NCI-H187 (cell line): Measurements from ENCODE around the gene SAMD4A.

Source experiments
- DNase-seq, 2 experiments: peaks; one replicate each; lab custom pipeline; 2025; lab: John Stamatoyannopoulos, UW

SAMD4A gene, protein sequence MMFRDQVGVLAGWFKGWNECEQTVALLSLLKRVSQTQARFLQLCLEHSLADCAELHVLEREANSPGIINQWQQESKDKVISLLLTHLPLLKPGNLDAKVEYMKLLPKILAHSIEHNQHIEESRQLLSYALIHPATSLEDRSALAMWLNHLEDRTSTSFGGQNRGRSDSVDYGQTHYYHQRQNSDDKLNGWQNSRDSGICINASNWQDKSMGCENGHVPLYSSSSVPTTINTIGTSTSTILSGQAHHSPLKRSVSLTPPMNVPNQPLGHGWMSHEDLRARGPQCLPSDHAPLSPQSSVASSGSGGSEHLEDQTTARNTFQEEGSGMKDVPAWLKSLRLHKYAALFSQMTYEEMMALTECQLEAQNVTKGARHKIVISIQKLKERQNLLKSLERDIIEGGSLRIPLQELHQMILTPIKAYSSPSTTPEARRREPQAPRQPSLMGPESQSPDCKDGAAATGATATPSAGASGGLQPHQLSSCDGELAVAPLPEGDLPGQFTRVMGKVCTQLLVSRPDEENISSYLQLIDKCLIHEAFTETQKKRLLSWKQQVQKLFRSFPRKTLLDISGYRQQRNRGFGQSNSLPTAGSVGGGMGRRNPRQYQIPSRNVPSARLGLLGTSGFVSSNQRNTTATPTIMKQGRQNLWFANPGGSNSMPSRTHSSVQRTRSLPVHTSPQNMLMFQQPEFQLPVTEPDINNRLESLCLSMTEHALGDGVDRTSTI

GRCh38 chr14:54566410-54567223, at the start of gene SAMD4A:
Gene SAMD4A, plus strand, starts transcription at chr14:54567128. Its CDS starts 789 bp downstream, at chr14:54567917.
- DNase-seq = peak in 1 of 2 experiments; percentile 28

DNA sequence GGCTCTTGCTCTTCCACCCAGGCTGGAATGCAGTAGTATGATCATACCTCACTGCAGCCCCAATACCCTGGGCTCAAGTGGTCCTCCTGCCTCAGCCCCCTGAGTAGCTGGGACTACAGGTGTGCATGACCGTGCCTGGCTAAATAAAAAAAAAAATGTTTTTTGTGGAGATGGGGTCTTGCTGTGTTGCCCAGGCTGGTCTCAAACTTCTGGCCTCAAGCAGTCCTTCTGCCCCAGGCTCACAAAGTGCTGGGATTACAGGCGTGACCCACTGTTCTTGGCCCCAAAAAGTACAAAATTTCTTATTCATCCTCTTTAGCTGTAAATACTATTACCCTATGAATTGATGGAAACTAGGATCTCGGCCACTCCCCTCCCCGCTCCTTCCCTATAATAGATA, 42.5 kb upstream of the SAMD4A start:
- DNase-seq = no peak

- DNase-seq = no peak
Measured at GRCh38 chr14:54528973-54529372, 38.0 kb upstream of the SAMD4A start.

DNA sequence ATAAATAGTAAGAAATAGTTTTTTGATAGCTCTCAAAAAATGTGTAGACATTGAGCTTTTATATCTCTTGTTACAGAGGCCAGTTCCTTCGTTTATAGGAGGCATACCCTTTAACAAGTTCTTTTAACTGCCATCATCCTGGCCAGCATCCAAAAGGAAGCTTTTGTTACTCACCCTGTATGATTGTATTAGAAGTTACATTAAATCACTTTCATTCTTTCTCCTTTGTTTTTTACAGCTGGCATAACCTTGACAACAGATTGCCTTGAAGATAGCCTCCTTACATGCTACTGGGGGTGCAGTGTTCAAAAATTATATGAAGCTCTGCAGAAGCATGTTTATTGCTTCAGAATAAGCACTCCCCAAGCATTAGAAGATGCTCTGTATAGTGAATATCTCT, 37.1 kb upstream of the SAMD4A start:
- DNase-seq = no peak

DNA sequence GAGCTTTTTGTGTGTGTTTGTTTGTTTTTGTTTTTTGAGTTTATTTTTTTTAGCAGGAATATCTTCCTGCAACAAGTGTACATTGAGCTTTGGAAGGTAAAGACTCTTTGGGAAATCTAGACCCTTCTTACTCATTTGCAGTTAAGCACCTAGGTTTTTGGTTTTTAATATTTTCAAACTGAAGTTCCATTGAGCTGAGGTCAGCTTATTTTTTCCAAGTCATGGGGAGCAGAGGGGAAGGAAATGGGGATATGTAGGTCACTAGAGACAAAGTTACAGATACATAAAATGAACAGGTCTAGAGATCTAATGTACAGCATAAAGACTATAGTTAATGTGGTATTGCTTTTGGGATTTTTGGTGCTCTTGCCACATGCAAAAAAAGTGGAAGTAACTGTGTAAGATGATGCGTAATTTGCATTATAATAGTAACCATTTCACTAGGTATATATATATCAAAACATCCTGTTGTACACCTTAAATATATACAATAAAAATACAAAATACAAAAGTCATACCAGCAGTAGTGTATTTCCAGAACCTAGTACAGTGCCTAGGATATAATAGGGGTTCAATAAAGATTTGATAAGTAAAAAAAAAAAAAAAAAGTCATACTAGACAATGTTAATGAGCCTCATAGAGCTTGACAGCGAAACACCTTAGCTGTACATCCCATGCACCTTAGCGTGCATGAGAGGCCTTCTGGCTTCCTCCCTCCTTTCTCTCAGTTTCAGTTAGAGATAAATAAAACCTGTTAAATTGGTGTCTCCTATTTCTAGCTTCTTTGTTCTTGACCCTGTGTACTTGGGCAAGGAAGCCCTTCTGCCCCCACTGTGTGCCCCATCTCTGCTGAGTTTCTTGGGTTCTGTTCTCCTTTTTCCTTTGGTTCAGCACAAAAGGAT, 34.6 kb upstream of the SAMD4A start:
- no peak for DNase-seq

DNA sequence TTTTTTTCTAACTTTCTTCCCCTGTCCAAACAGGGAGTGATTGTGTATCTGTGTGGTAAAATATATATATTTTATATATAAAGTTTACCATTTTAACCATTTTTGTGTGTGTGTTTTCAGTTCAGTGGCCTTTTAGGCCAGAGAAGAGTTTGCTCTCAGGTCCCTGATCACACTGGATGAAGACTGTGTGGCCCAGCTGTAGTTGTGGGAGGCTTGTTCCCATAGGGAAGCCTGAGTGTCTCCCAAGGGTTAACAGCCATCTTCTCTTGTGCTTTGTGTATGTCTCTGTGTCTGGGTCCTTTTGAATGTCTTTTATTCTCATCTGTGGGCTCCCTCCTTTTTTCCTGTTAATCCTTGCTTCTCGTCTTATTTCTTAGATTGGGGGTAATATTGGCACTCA, 33.8 kb upstream of the SAMD4A start:
- no peak for DNase-seq

DNA sequence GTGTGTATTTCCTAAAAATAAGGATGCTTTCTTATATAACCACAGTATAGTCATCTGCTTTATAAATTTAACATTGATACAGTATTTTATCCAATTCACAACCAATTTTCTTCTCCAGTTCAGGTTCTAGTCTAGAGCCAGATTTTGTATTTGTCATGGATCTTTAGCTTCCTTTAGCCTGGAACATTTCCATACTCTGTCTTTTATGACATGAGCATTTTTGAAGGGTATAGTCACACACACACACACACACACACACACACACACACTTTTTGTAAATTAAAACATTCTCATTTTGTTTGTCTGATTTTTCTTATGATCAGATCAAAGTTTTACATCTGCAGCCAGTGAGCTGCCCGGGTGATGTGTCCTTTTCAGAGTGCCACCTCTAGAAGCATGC, 31.8 kb upstream of the SAMD4A start:
- no peak for DNase-seq

- no peak for DNase-seq
Measured at GRCh38 chr14:54535646-54536045, 31.3 kb upstream of the SAMD4A start.

- DNase-seq = no peak
Measured at GRCh38 chr14:54537651-54538050, 29.3 kb upstream of the SAMD4A start.

DNA sequence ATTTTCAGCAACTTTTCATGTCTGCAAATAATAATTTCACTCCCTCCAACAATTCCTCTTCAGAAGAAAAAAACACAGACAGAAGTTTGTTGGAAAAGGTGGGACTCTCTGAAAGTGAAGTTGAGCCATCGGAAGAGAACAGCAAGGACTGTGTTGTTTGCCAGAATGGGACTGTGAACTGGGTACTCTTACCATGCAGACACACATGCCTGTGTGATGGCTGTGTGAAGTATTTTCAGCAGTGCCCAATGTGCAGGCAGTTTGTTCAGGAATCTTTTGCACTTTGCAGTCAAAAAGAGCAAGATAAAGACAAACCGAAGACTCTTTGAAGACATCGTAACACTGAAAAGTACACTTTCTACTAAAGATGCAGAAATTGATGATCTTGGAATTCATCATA, 28.9 kb upstream of the SAMD4A start:
- no peak for DNase-seq

- no peak for DNase-seq
Measured at GRCh38 chr14:54547583-54547982, 19.3 kb upstream of the SAMD4A start.

GRCh38 chr14:54548491-54548890, 18.4 kb upstream of the SAMD4A start:
- no peak for DNase-seq

DNA sequence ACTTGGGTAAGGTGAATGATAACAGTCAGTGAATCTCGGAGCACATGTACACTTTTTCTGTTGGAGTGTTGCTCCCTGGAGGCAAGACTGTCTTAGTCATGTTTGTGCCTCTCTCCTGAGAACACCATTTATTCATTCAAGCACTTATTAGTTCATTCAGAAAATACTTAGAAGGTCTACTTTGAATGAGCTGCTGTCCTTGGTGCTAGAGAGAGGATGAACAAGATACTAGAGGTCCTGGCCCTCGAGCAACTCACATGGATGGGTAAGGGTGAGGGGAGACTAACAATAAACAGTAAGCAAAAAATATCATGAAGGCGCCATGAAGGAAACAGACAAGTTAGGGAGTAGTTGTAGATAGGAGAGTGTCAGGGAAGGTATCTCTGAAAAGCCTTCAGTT, 17.1 kb upstream of the SAMD4A start:
- no peak for DNase-seq

GRCh38 chr14:54550514-54550913, 16.4 kb upstream of the SAMD4A start:
- no peak for DNase-seq

DNA sequence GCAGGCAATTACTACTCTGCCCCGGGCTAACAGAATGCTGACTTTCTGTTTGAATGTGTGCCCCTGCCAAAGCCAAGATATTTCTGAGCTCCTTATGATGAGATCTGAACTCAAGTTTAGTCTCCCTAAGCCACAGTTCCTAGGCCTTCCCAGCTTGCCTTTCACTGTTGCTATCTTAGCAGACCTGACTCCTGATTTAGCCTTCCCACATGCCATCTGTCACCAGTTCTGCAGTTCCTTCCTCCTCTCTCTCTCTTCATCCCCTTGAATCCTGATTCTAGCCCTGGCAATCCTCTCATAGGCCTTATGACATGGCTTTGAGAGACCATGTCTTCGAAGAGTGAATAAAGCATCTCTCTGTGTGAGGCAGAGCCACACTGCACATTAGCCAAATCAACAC, 12.5 kb upstream of the SAMD4A start:
- no peak for DNase-seq

DNA sequence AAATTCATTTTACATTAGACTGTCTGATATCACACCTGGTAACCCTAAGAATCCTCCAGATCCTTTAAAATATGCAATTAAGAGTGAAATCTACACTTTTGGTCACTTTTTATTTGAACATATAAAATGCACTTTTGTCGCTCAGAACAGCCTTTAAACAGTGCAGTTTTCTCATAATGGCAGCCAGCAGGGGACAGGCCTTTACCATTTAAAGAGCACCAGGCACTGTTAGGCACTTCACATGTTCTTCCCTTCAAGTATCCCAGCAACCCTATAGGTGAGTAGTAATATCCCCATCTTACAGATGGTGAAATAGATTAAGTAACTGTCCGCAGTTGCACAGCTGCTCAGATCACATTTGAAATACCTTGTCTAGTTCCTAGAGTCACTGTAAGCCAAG, 11.3 kb upstream of the SAMD4A start:
- no peak for DNase-seq

GRCh38 chr14:54556535-54556934, 10.4 kb upstream of the SAMD4A start:
- DNase-seq = no peak

DNA sequence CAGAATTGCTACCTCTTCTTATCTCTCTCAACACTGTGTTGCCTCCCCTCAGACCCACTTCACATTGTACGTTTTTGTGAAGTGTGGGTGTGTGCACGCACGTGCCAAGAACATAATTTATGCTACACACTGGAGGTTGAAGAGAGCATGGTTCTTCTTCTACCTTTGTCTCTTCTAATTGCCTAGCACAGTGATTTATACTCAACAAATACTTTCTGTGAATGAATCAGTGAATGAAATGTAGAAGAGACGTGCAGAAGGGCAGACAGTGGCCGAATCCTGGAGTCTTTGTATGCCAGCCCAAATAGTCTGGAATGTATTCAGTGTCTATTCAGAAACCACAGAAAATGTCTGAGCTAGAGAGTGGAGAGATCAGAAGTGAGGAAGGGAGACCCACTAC, 4.6 kb upstream of the SAMD4A start:
- peak; percentile 35 to 47 for DNase-seq

DNA sequence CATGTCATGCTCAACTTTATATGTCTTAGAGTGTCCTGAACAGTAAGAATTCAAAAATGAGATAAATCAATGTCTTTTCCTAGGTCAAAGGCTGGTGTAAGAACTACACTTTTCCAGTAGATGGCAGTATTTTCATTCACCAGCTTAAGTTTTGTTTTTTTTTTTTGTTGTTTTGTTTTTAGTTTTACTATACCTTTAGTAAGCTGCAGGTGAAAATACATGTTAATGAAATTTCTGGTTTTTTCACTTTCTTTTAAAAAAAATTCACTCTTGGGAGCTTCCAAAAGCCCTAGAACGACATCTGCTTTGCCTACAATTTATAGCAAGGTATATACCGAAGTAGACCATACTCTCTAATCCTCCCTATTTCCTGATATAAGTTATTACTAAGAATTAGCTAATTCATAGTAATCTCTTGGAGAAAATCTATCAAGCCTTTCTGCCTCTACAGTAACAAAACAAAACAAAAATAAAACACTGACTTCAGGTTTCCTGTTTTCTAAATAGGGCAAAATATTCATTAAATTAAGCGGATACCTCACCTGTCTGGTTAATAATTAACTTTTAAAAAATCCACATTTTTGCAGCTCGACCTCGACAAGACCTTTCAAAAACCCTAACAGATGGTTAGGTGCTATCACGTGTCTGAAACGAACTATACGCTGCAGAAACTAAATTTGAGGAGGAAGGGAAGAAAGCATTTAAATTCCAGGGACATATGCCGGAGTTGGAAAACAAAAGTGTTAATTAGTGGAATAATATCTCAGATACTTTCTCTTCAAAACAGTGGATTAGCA, 2.7 kb upstream of the SAMD4A start:
- no peak for DNase-seq

- DNase-seq = peak; percentile 63 to 67
Measured at GRCh38 chr14:54564868-54565784, 1.8 kb upstream of the SAMD4A start.
